ENCODE data around the gene SRPK2.
A peak's percentile ranks its signal among the peaks of the same experiment; 100 is the strongest.

The SRPK2 gene

DNA sequence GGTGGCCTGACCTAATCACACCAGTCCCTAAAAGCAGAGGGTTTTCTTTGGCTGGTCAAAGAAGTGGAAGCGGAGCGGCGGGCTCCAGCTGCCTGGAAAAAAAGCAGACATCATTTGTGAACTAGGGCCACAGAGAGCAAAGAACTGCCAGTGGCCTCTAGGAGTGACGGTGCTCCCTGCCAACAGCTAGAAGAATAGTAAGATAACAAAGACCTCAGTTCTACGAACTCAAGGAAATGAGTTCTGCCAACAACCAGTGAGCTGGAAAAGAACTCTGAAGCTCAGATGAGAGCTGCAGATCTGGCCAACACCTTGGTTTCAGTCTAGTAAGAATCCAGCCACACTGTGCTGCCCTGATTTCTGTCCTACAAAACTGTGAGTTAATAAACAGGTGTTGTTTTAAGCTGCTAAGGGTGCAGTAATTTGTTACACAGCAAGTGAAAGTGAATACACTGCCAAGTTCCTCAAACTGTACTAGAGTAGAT lies 178.0 kb downstream of the SRPK2 start:
- DNase-seq (ENCODE audit: low read depth), result peak; percentile 11
- TF ChIP-seq CTCF (conservative IDR thresholded peaks at IDR 0.05; ENCODE audit: low read depth, low read length), result no peak
- no peak overlapping the region for H3K4me3 ChIP-seq (ENCODE audit: low read depth, low read length)

- TF ChIP-seq CTCF (conservative IDR thresholded peaks at IDR 0.05; ENCODE audit: low read depth, low read length), result no peak
- no peak overlapping the region for H3K4me3 ChIP-seq (ENCODE audit: low read depth, low read length)
- peak; percentile 39 for DNase-seq (ENCODE audit: low read depth)
These were observed 178.9 kb downstream of the SRPK2 start for GRCh38 chr7:105209870-105210269.

- DNase-seq (ENCODE audit: low read depth), result no peak
- TF ChIP-seq CTCF (conservative IDR thresholded peaks at IDR 0.05; ENCODE audit: low read depth, low read length), result no peak
- H3K4me3 ChIP-seq (ENCODE audit: low read depth, low read length), result no peak overlapping the region
These were observed 179.3 kb downstream of the SRPK2 start for GRCh38 chr7:105209433-105209832.

- no peak for TF ChIP-seq CTCF (conservative IDR thresholded peaks at IDR 0.05; ENCODE audit: low read depth, low read length)
- no peak for DNase-seq (ENCODE audit: low read depth)
- no peak overlapping the region for H3K4me3 ChIP-seq (ENCODE audit: low read depth, low read length)
These were observed 181.7 kb downstream of the SRPK2 start for GRCh38 chr7:105206985-105207384.

DNA sequence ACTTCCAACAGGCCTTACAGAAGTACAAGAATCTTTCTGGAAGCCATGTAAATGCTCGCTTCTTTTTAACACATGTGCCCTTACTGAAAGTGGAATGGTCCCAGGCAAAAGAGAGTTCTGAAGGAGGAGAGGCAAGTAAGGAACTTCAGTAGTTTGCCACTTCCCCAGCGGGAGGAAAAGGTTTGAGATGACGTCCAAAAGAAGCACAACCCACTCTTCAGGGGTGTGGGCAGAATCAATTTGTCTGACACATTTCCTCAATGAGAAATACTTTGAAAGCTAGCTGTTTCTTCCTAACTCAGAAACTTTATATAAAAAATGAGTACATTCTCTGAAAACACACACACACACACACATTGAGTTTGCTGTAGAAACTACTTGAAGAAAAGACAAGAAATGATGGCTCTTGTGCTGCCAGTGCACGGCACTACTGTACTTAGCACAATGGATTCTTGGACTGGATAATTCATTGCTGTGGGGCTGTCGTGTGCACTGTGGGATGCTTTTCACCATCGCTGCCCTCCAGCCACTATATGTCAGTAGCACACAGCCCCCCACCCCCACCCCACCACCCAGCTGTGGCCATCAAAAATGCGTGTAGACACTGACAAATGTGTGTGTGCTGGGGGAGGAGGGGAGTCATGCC lies 183.0 kb downstream of the SRPK2 start:
- no peak for DNase-seq (ENCODE audit: low read depth)
- H3K4me3 ChIP-seq (ENCODE audit: low read depth, low read length), result no peak overlapping the region
- no peak for TF ChIP-seq CTCF (conservative IDR thresholded peaks at IDR 0.05; ENCODE audit: low read depth, low read length)

GRCh38 chr7:105204953-105205352 lies 183.8 kb downstream of the SRPK2 start:
- TF ChIP-seq CTCF (conservative IDR thresholded peaks at IDR 0.05; ENCODE audit: low read depth, low read length), result no peak
- no peak for DNase-seq (ENCODE audit: low read depth)
- H3K4me3 ChIP-seq (ENCODE audit: low read depth, low read length), result no peak overlapping the region

DNA sequence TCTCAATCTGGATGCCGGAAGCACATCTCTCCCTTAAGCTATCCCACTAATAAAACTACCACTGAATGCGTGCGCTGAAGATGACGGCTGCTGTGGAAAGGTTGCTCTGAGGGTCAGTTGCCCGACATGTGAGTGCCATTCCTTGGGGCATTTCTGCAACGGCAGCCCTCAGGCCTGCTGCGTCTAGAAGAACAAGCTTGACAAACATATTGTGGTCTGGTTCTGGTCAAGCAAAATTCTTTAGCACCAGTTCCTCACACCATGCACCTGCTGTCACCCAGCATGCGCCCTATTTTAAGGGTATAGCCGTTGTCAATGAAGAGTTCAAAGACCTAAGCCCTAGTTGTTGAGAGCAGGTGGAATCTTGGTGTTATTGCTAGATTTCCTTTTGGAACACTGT lies 184.2 kb downstream of the SRPK2 start:
- no peak overlapping the region for H3K4me3 ChIP-seq (ENCODE audit: low read depth, low read length)
- no peak for DNase-seq (ENCODE audit: low read depth)
- TF ChIP-seq CTCF (conservative IDR thresholded peaks at IDR 0.05; ENCODE audit: low read depth, low read length), result no peak

Measured in choroid plexus epithelial cell (primary cell).